Sigmoid colon (tissue), 7 donors: Measurements from ENCODE around the gene CPNE1. TPM values are rescaled to one million over a fixed set of nuclear protein-coding genes. Genes with fewer than 3 reads are reported as not detected.

Source experiments
- DNase-seq: peaks from one replicate; pipeline ENCODE4 v3.0.0-alpha.2; 2019
- H3K27ac ChIP-seq, 4 donors: fragments of 200-600 bp; sonication (generic); one replicate each; pipeline ENCODE4 v1.5.1; 2016 to 2019; ENCODE audit warnings: mild to moderate bottlenecking in 1 of 4
- H3K27me3 ChIP-seq, 3 donors: fragments of 200-600 bp; sonication (generic); one replicate each; pipeline ENCODE4 v1.5.1; 2019; ENCODE audit warnings: mild to moderate bottlenecking in 1 of 3
- H3K36me3 ChIP-seq, 4 donors: fragments of 200-600 bp; sonication (generic); one replicate each; pipeline ENCODE4 v1.5.1; 2016 to 2019
- H3K4me1 ChIP-seq, 4 donors: fragments of 200-600 bp; sonication (generic); one replicate each; pipeline ENCODE4 v1.5.1; 2017 to 2019
- H3K4me3 ChIP-seq, 4 donors: fragments of 200-600 bp; sonication (generic); one replicate each; pipeline ENCODE4 v1.5.1; 2017 to 2019; ENCODE audit warnings: mild to moderate bottlenecking in 2 of 4, moderate library complexity in 1 of 4
- H3K9me3 ChIP-seq, 4 donors: fragments of 200-600 bp in 3 of 4; sonication (generic) in 3 of 4; one replicate each; pipeline versions ENCODE4 v1.5.1 to v1.6.1; 2013 to 2019
- CTCF ChIP-seq, 4 experiments: fragments of 450-650 bp in 3 of 4; fragments of 200-600 bp in 1 of 4; IDR thresholded peaks; one replicate each; pipeline ENCODE4 v1.5.1; 2016 to 2019; ENCODE audit warnings: antibody characterized with exemption in 4 of 4, mild to moderate bottlenecking in 3 of 4, moderate library complexity in 2 of 4
- EP300 ChIP-seq, 4 donors: sonication (generic); formaldehyde crosslinking; IDR thresholded peaks; one replicate each; pipeline ENCODE4 v1.6.1; 2017; ENCODE audit warnings: antibody characterized with exemption in 4 of 4
- POLR2A ChIP-seq, 2 donors: fragments of 450-650 bp; IDR thresholded peaks; one replicate each; pipeline ENCODE4 v1.6.1; 2016; ENCODE audit warnings: antibody characterized with exemption in 2 of 2, mild to moderate bottlenecking in 2 of 2, moderate library complexity in 2 of 2
- POLR2AphosphoS5 ChIP-seq, 4 donors: sonication (generic); formaldehyde crosslinking; IDR thresholded peaks; one replicate each; pipeline ENCODE4 v1.6.1; 2017; ENCODE audit warnings: antibody characterized with exemption in 4 of 4
- WGBS, 2 donors: extraction: QIAGEN DNeasy Blood & Tissue Kit; methylation state at CpG; one replicate each; pipeline ENCODE4 v1.1.7; 2013; 5-methylcytosine and 5-hydroxymethylcytosine counted together
- intact Hi-C: fragments of 100-400 bp; cut with DNase I; formaldehyde crosslinking; loops from one replicate; pipeline ENCODE4 v1.15.1; 2023
- polyA plus RNA-seq, 3 donors: library from polyadenylated mRNA; stranded (reverse); fragments of 200-250 nt; gene quantifications; one replicate each; pipeline ENCODE4 v1.2.3, GENCODE V29; 2013
- small RNA-seq, 3 donors: library from RNA; depleted of rRNA; stranded (forward); fragments of <200 nt; gene quantifications; one replicate each; pipeline ENCODE3, GENCODE V24; 2016
- total RNA-seq, 4 donors: library from RNA; depleted of rRNA; stranded (reverse); fragments of >200 nt; gene quantifications; one replicate each; pipeline ENCODE4 v1.1.0, GENCODE V29; 2016
- donor health status: healthy with polysubstance abuse.
- donor health status: Bipolar disorder and iron deficiency.
- donor health status: healthy.

CPNE1 gene
- total and polyA plus RNA-seq, 7 donors: 56.5 to 156 (median 76.8) TPM

GRCh38 chr20:35579196-35579595 is 85.5 kb downstream of the CPNE1 start:
- WGBS, 2 donors: 95% methylated on average over 6 of the region's 6 CpGs
- Histone ChIP-seq H3K9me3 (peaks cover 0 to 4% (median 0%) of the 10 kb centered on the region in 4 donors), H3K36me3 (no peaks in the 10 kb centered on the region), H3K4me3 (no peak overlapping the region), H3K27ac (no peak overlapping the region), H3K4me1 (no peaks in the 10 kb centered on the region), H3K27me3 (no peaks in the 10 kb centered on the region)
- intact Hi-C loops: no loop called here
- no peak for TF ChIP-seq POLR2A (IDR thresholded peaks at IDR 0.05)
- TF ChIP-seq POLR2AphosphoS5 (IDR thresholded peaks at IDR 0.05): no peak
- no peak for TF ChIP-seq EP300 (IDR thresholded peaks at IDR 0.05)
- TF ChIP-seq CTCF (IDR thresholded peaks at IDR 0.05): no peak
- no peak for DNase-seq

DNA sequence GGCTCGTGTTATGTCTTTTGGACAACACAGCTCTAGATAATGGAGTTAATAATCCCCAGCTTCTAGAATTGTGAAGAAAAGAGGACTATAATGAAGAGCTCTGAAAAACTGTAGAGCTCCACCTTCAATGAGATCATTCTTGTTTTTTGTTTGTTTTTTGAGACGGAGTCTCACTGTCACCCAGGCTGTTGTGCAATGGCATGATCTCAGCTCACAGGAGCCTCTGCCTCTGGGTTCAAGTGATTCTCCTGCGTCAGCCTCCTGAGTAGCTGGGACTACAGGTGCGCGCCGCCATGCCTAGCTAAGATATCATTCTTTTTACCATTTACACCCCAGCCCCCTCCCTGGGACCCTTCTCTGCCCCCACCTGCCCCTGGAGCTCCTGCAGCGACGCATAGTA is 86.2 kb downstream of the CPNE1 start:
- no peaks in the 10 kb centered on the region for H3K27me3 ChIP-seq
- WGBS, 2 donors: 84 to 89% methylated on average over 8 of the region's 8 CpGs
- DNase-seq: no peak
- H3K4me1 ChIP-seq: no peaks in the 10 kb centered on the region
- no peaks in the 10 kb centered on the region for H3K36me3 ChIP-seq
- no peak overlapping the region for H3K27ac ChIP-seq
- intact Hi-C loops: no loop called here
- no peak for TF ChIP-seq POLR2A (IDR thresholded peaks at IDR 0.05)
- no peak for TF ChIP-seq CTCF (IDR thresholded peaks at IDR 0.05)
- no peak for TF ChIP-seq POLR2AphosphoS5 (IDR thresholded peaks at IDR 0.05)
- no peak for TF ChIP-seq EP300 (IDR thresholded peaks at IDR 0.05)
- peaks cover 0 to 4% (median 0%) of the 10 kb centered on the region in 4 donors for H3K9me3 ChIP-seq
- H3K4me3 ChIP-seq: no peak overlapping the region

GRCh38 chr20:35576816-35577215 is 87.9 kb downstream of the CPNE1 start:
- WGBS, 2 donors: 62 to 69% methylated on average over 3 of the region's 3 CpGs
- Histone ChIP-seq H3K27me3 (no peaks in the 10 kb centered on the region), H3K27ac (no peak overlapping the region), H3K4me3 (no peak overlapping the region), H3K4me1 (no peaks in the 10 kb centered on the region), H3K9me3 (peaks cover 0 to 6% (median 2%) of the 10 kb centered on the region in 4 donors), H3K36me3 (no peaks in the 10 kb centered on the region)
- intact Hi-C loops: no loop called here
- no peak for DNase-seq
- TF ChIP-seq EP300 (IDR thresholded peaks at IDR 0.05) (no peak), CTCF (IDR thresholded peaks at IDR 0.05) (no peak), POLR2A (IDR thresholded peaks at IDR 0.05) (no peak), POLR2AphosphoS5 (IDR thresholded peaks at IDR 0.05) (no peak)

Small RNAs within 50 kb of the gene (small RNA-seq; reads per million reads assigned to genes)
- gene RNU6-759P (0 reads per million in 3 donors), gene RPL37P1 (0 reads per million in 3 donors)

Other genes with a start within 250 kb of the CPNE1 start
- 1 to 10 TPM in 3 of 4 donors, under 1 TPM in 1; 0.82 to 2.8 (median 1.3) TPM for gene GDF5, start 226.7 kb downstream of the CPNE1 start, total RNA-seq
- gene GDF5, start 226.7 kb downstream of the CPNE1 start, polyA plus RNA-seq: under 1 TPM in 1 of 3 donors, not detected in 2; 0.74 TPM
- 10 to 100 TPM; 12.8 to 35.2 (median 16.5) TPM for gene CEP250, start 209.3 kb downstream of the CPNE1 start, total RNA-seq
- 10 to 100 TPM in 1 of 3 donors, 1 to 10 TPM in 2; 6.6 to 20.7 (median 9.7) TPM for gene CEP250, start 209.3 kb downstream of the CPNE1 start, polyA plus RNA-seq
- not detected for gene C20orf173, start 135.2 kb downstream of the CPNE1 start, total RNA-seq
- not detected for gene C20orf173, start 135.2 kb downstream of the CPNE1 start, polyA plus RNA-seq
- gene ERGIC3, start 122.8 kb downstream of the CPNE1 start, total RNA-seq: 100 to 1,000 TPM; 141 to 230 (median 195) TPM
- gene ERGIC3, start 122.8 kb downstream of the CPNE1 start, polyA plus RNA-seq: 100 to 1,000 TPM; 113 to 200 (median 184) TPM
- gene SPAG4, start 49.1 kb downstream of the CPNE1 start, total RNA-seq: 10 to 100 TPM in 1 of 4 donors, 1 to 10 TPM in 3; 3.3 to 10.5 (median 4.6) TPM
- 1 to 10 TPM in 2 of 3 donors, not detected in 1; 4.1 to 4.2 TPM for gene SPAG4, start 49.1 kb downstream of the CPNE1 start, polyA plus RNA-seq
- 10 to 100 TPM; 24.6 to 26.4 (median 25.7) TPM for gene RBM12, start within 50 bp of the CPNE1 start, total RNA-seq
- 10 to 100 TPM; 10.2 to 23.1 (median 12.0) TPM for gene RBM12, start within 50 bp of the CPNE1 start, polyA plus RNA-seq
- 10 to 100 TPM; 25.2 to 39.2 (median 32.3) TPM for gene NFS1, start 34.5 kb upstream of the CPNE1 start, total RNA-seq
- 10 to 100 TPM; 19.0 to 29.8 (median 19.2) TPM for gene NFS1, start 34.5 kb upstream of the CPNE1 start, polyA plus RNA-seq
- 100 to 1,000 TPM; 206 to 512 (median 398) TPM for gene ROMO1, start 34.5 kb upstream of the CPNE1 start, total RNA-seq
- 100 to 1,000 TPM; 332 to 621 (median 592) TPM for gene ROMO1, start 34.5 kb upstream of the CPNE1 start, polyA plus RNA-seq
- gene RBM39, start 77.4 kb upstream of the CPNE1 start, total RNA-seq: 100 to 1,000 TPM; 281 to 408 (median 296) TPM
- 100 to 1,000 TPM in 1 of 3 donors, 10 to 100 TPM in 2; 68.2 to 166 (median 94.9) TPM for gene RBM39, start 77.4 kb upstream of the CPNE1 start, polyA plus RNA-seq
- 10 to 100 TPM; 41.0 to 49.7 (median 45.5) TPM for gene PHF20, start 107.1 kb upstream of the CPNE1 start, total RNA-seq
- 10 to 100 TPM; 10.8 to 25.6 (median 17.6) TPM for gene PHF20, start 107.1 kb upstream of the CPNE1 start, polyA plus RNA-seq